ENCODE measurements around the gene C10orf67. TPM values are rescaled to one million over a fixed set of nuclear protein-coding genes. Genes with fewer than 3 reads are reported as not detected.

The C10orf67 gene
- total and polyA plus RNA-seq, 2 of the 8 experiments (the other 6 are each of a cell fraction or from before 2014, with no cell fraction given) = 0.05 to 0.11 TPM

DNA sequence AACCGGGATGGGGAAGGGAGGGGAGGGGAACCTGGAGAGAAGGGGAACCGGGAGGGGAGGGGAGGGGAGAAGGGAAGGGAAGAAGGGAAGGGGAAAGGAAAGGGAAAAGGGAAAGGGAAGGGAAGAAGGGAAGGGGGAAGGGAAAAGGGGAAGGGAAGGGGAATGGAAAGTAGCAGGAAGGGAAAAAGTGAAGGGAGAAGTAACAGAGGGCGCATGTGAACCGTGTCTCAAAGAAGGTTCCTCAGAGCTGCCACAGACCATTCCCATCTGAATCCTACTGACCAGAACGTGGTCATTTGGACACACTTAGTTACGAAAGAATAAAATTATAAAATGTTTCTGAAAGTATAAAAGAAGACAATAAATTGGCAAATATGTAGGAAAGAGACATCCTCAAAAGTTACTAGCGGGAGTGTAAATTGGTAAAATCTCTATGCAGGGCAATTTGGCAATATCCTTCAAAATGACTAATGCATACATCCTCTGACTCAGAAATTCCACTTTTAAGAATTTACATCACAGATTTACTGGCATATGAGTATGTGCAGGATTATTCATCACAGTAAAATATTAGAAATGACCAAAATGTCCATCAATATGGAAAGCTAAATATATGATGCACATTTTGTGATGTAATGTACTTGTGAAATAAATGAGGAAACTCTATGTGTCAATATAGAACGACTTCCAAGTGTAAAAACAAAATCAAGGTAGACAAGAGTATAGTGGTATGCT, 12.9 kb downstream of the C10orf67 start:
- Histone ChIP-seq H4K8ac (ENCODE audit: extremely low read depth, insufficient read depth, low read length) (no peak overlapping the region), H3K9ac (replicated peaks in 1 of 4; ENCODE audit: extremely low read depth in 1 of 4, low read depth in 3 of 4, low read length in 3 of 4) (no peak overlapping the region), H2BK15ac (ENCODE audit: low read length) (no peak overlapping the region), H2AK5ac (ENCODE audit: low read depth, low read length) (no peak overlapping the region), H3K14ac (ENCODE audit: insufficient read length) (no peak overlapping the region), H3K18ac (ENCODE audit: extremely low read depth, low read length) (no peak overlapping the region), H3K27me3 (replicated peaks in 1 of 4; ENCODE audit: control insufficient read depth in 3 of 4, extremely low read depth in 1 of 4, insufficient read depth in 3 of 4, low read length in 3 of 4) (no peaks in the 10 kb centered on the region), H3K4me3 (ENCODE audit: extremely low read depth in 1 of 4, insufficient read depth in 2 of 4, low read depth in 3 of 4, low read length in 4 of 4) (no peak overlapping the region), H3K36me3 (ENCODE audit: control insufficient read depth in 2 of 4, insufficient read depth in 4 of 4, low read length in 3 of 4) (no peaks in the 10 kb centered on the region), H3K23me2 (ENCODE audit: low read depth, low read length) (no peaks in the 10 kb centered on the region), H3K27ac (ENCODE audit: low read depth, low read length) (no peak overlapping the region), H2BK5ac (ENCODE audit: low read depth, low read length) (no peak overlapping the region), H2AFZ (ENCODE audit: low read length) (no peak overlapping the region), H3K79me2 (ENCODE audit: control insufficient read depth in 1 of 2, insufficient read depth in 2 of 2, low read length in 2 of 2) (no peaks in the 10 kb centered on the region), H4K5ac (ENCODE audit: insufficient read length, low read depth, low read length) (no peak overlapping the region), H3K23ac (ENCODE audit: insufficient read length) (no peak overlapping the region), H2BK12ac (ENCODE audit: low read depth, low read length) (no peak overlapping the region), H2BK120ac (replicated peaks; ENCODE audit: low read depth, low read length) (no peak overlapping the region), H3K56ac (replicated peaks; ENCODE audit: insufficient read length, low read depth, low read length) (no peak overlapping the region), H4K20me1 (replicated peaks in 1 of 2; ENCODE audit: control insufficient read depth in 1 of 2, insufficient read depth in 2 of 2, low read length in 2 of 2) (no peaks in the 10 kb centered on the region), H2BK20ac (ENCODE audit: low read length) (no peak overlapping the region), H3K79me1 (ENCODE audit: low read depth, low read length) (no peaks in the 10 kb centered on the region), H3K4ac (replicated peaks; ENCODE audit: insufficient read length, low read depth, low read length) (no peak overlapping the region), H4K91ac (replicated peaks; ENCODE audit: insufficient read length, low read length) (no peak overlapping the region), H3K4me2 (ENCODE audit: insufficient read depth in 1 of 2, low read depth in 2 of 2, low read length in 2 of 2) (no peak overlapping the region), H3K9me3 (ENCODE audit: insufficient read depth in 2 of 2, low read depth in 1 of 2, low read length in 1 of 2) (no peaks in the 10 kb centered on the region), H3K4me1 (replicated peaks in 1 of 4; ENCODE audit: control insufficient read depth in 3 of 4, insufficient read depth in 4 of 4, low read length in 3 of 4) (no peaks in the 10 kb centered on the region)
- TF ChIP-seq SP1 (IDR thresholded peaks at IDR 0.05; ENCODE audit: low read depth, low read length) = no peak
- no peak for TF ChIP-seq BCL11A (IDR thresholded peaks at IDR 0.05; ENCODE audit: low read depth in 2 of 2, low read length in 2 of 2)
- no peak for TF ChIP-seq RBBP5 (IDR thresholded peaks at IDR 0.05; ENCODE audit: borderline replicate concordance, low read depth, low read length)
- TF ChIP-seq CBX8 (IDR thresholded peaks at IDR 0.05; ENCODE audit: borderline replicate concordance, low read depth, low read length) = no peak
- TF ChIP-seq POU5F1 (IDR thresholded peaks at IDR 0.05; ENCODE audit: low read depth, low read length) = no peak
- DNase-seq (ENCODE audit: low read depth in 1 of 2, low spot score in 2 of 2) (no peak), FAIRE-seq (no peak)
- WGBS, 2 experiments (ENCODE audit: extremely low coverage in 1 of 2, insufficient coverage in 1 of 2, insufficient read length in 1 of 2, insufficient replicate concordance in 2 of 2, low coverage in 1 of 2, low lambda C conversion rate in 2 of 2, missing lambda C conversion rate in 1 of 2) = 65% methylated on average over 8 of the region's 8 CpGs; no CpG with 5 or more reads in 1 of the 2 experiments
- POLR2A ChIA-PET (ENCODE audit: partially characterized antibody) = no interaction called here
- CTCF ChIA-PET (ENCODE audit: partially characterized antibody) = interaction anchor here (1.1 to 1.4 kb wide), 2 partner anchors 17 to 167 kb away, joined by 3 to 5 read pairs; no protein-coding TSS in a partner anchor

Data from H1 (cell line).